Heart right ventricle (tissue), 16 donors: ENCODE results near the gene LZTS2. TPM values are rescaled to one million over a fixed set of nuclear protein-coding genes. Genes with fewer than 3 reads are reported as not detected.

ENCODE experiments used
- ATAC-seq, 8 donors: fragments of 200-7000 bp; cut with Tn5 transposase; one replicate each; pipeline ENCODE4 v1.9.1; 2020; ENCODE audit warnings: mild to moderate bottlenecking in 8 of 8, moderate library complexity in 8 of 8, moderate number of reproducible peaks in 1 of 8
- DNase-seq, 2 donors: peaks; one replicate each; pipeline ENCODE4 v3.0.0-alpha.2; 2020
- H3K27ac ChIP-seq, 10 donors: fragments of 200-600 bp; sonication (generic) in 2 of 10; one replicate each; pipeline versions ENCODE4 v1.5.0 to v1.8.0; 2020 to 2022; ENCODE audit warnings: mild to moderate bottlenecking in 3 of 10
- H3K27me3 ChIP-seq, 7 donors: fragments of 200-600 bp; one replicate each; pipeline ENCODE4 v1.8.0; 2021 to 2022; ENCODE audit warnings: mild to moderate bottlenecking in 2 of 7
- H3K36me3 ChIP-seq, 9 donors: fragments of 200-600 bp; sonication (generic) in 1 of 9; one replicate each; pipeline versions ENCODE4 v1.5.0 to v1.8.0; 2020 to 2022; ENCODE audit warnings: mild to moderate bottlenecking in 2 of 9
- H3K4me1 ChIP-seq, 9 donors: fragments of 200-600 bp; sonication (generic) in 1 of 9; one replicate each; pipeline versions ENCODE4 v1.5.0 to v1.8.0; 2020 to 2022; ENCODE audit warnings: mild to moderate bottlenecking in 4 of 9
- H3K4me3 ChIP-seq, 10 donors: fragments of 200-600 bp; sonication (generic) in 2 of 10; one replicate each; pipeline versions ENCODE4 v1.5.0 to v1.8.0; 2020 to 2022; ENCODE audit warnings: mild to moderate bottlenecking in 7 of 10, moderate library complexity in 2 of 10
- H3K9me3 ChIP-seq, 11 donors: fragments of 200-600 bp in 10 of 11; sonication (generic) in 2 of 11; one replicate each; pipeline versions ENCODE4 v1.5.0 to v1.8.0; 2013 to 2022; ENCODE audit warnings: mild to moderate bottlenecking in 2 of 11, control low read depth in 1 of 11, moderate library complexity in 1 of 11
- CTCF ChIP-seq, 9 donors: fragments of 200-600 bp; sonication (generic) in 2 of 9; IDR thresholded peaks; one replicate each; pipeline versions ENCODE4 v1.5.0 to v1.8.0; 2021 to 2022; ENCODE audit warnings: antibody characterized with exemption in 9 of 9, mild to moderate bottlenecking in 5 of 9, moderate library complexity in 1 of 9
- WGBS, 2 donors: extraction: QIAGEN DNeasy Blood & Tissue Kit; methylation state at CpG; one replicate each; pipeline ENCODE4 v1.1.7; 2013; ENCODE audit warnings: inconsistent platforms in 1 of 2; 5-methylcytosine and 5-hydroxymethylcytosine counted together
- intact Hi-C, 10 donors: fragments of 100-400 bp; cut with DNase I; formaldehyde crosslinking; loops; one replicate each; pipeline versions ENCODE4 v1.11.1 to v1.14.2; 2022
- polyA plus RNA-seq, 2 donors: library from polyadenylated mRNA; stranded (reverse); fragments of 200-250 nt; gene quantifications; one replicate each; pipeline ENCODE4 v1.2.3, GENCODE V29; 2013
- total RNA-seq, 10 donors: library from RNA; stranded (reverse); fragmentation: NEBNext Ultra II Directional in 3 of 10; extraction: Animal tissue kit (Norgen Biotek cat#: 25700) in 3 of 10; gene quantifications; one replicate each; pipeline versions ENCODE4 v1.2.1 to v1.2.4, GENCODE V29; 2021 to 2023
- donor health status: Arrhythmogenic right ventricular cardiomyopathy.
- donor health status: ischemic (EF 13 %, LVEDD 7.1; RV severe dilation, severe dysfunction).
- donor health status: healthy with polysubstance abuse.
- donor health status: DM: no; HTN: yes; CAD: no.
- donor health status: DM: no; HTN: no; CAD: no.
- donor health status: ischemic (EF 25% LVEDD 6.9; RV normal size, moderate dysfunction).
- donor health status: ischemic (EF 25% LVEDD 5.7; RV mildly dilated, moderate dysfunction).
- donor health status: healthy.
- donor health status: DM: yes; HTN: yes; CAD: no.
- donor health status: Ischemic cardiomyopathy.
- donor health status: ischemic (EF 35%, LVEDD 5.7; RV mildly dilated, moderate dysfunction).
- donor health status: nonischemic (EF 11% LVEDD 7.7; RV severe dilation, severe dysfunction).
- donor health status: DM: yes; HTN: yes; CAD: no.
- donor health status: PGD.
- donor health status: ischemic (EF 29% LVEDD 5.4; RV normal size, mild dysfunction).
- donor health status: nonischemic (EF 23%, LVEDD 6.1; RV moderate dilation, normal function).

The LZTS2 gene
- total and polyA plus RNA-seq, 12 donors = 28.6 to 73.7 (median 41.7) TPM

- DNase-seq (no peak), ATAC-seq (no peak)
Measured at GRCh38 chr10:101044117-101044516, 44.5 kb downstream of the LZTS2 start.

GRCh38 chr10:101046332-101047238, 47.0 kb downstream of the LZTS2 start:
- Histone ChIP-seq H3K27ac (no peak overlapping the region), H3K4me1 (peaks cover 3 to 33% (median 19%) of the 10 kb centered on the region in 9 donors), H3K36me3 (no peaks in the 10 kb centered on the region), H3K9me3 (no peaks in the 10 kb centered on the region), H3K4me3 (no peak overlapping the region), H3K27me3 (peaks cover 12 to 66% (median 50%) of the 10 kb centered on the region in 7 donors)
- DNase-seq = no peak
- no peak for ATAC-seq
- no peak for TF ChIP-seq CTCF (IDR thresholded peaks at IDR 0.05)
- WGBS, 2 donors = 16 to 26% methylated on average over 25 of the region's 25 CpGs
- intact Hi-C loops = loop anchor here in 2 of 10 donors (10.0 kb wide), 2 partner anchors 88 to 98 kb away; partner anchors contain the start of gene TLX1 (in 1 of the 2)

More at GRCh38 chr10:101044117-101044516, 44.5 kb downstream of the LZTS2 start:
- Histone ChIP-seq H3K9me3 (no peaks in the 10 kb centered on the region), H3K4me1 (peaks cover 3 to 32% (median 16%) of the 10 kb centered on the region in 9 donors), H3K36me3 (peaks cover 0 to 12% (median 0%) of the 10 kb centered on the region in 9 donors), H3K27me3 (peaks cover 12 to 41% (median 29%) of the 10 kb centered on the region in 7 donors), H3K27ac (no peak overlapping the region), H3K4me3 (no peak overlapping the region)
- TF ChIP-seq CTCF (IDR thresholded peaks at IDR 0.05) = no peak
- intact Hi-C loops = loop anchor here in 4 of 10 donors (5.0 to 10.0 kb wide), 3 partner anchors 91 to 101 kb away; partner anchors contain the start of gene TLX1 (in 1 of the 4)
- WGBS, 2 donors = 83 to 85% methylated on average over 2 of the region's 2 CpGs

DNA sequence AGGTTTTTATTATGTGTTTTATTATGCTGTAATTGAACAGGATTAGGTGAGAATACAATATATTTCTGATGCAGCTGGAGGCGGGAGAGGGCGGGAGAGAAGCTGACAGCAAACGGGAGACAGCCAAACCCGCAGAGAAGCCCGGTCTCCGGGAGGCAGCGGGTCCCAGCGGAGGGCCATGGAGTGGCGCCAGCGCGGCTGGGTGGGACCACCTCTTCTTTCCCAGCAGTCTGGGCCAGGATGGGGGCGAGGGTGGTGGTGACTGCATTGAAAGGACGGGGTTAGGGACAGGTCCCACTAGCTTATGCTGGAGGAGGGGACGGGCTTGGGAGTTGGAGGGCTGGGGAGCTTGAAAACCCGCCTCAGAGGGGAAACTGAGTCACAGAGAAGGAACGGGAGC, 47.7 kb downstream of the LZTS2 start:
- Histone ChIP-seq H3K4me1 (peaks cover 1 to 26% (median 12%) of the 10 kb centered on the region in 9 donors), H3K27me3 (peaks cover 12 to 67% (median 50%) of the 10 kb centered on the region in 7 donors), H3K36me3 (no peaks in the 10 kb centered on the region), H3K4me3 (no peak overlapping the region), H3K27ac (no peak overlapping the region), H3K9me3 (no peaks in the 10 kb centered on the region)
- 12 to 16% methylated on average over 16 of the region's 16 CpGs for WGBS, 2 donors
- DNase-seq (no peak), ATAC-seq (no peak)
- intact Hi-C loops = loop anchor here in 2 of 10 donors (10.0 kb wide), 2 partner anchors 88 to 98 kb away; partner anchors contain the start of gene TLX1 (in 1 of the 2)
- no peak for TF ChIP-seq CTCF (IDR thresholded peaks at IDR 0.05)
